ENCODE data around the gene PFN4.
"Not testable (repeated sequence)": the region's sequence is repeated elsewhere in the genome, so short reads cannot be mapped to it uniquely, and the experiment has no call there.

PFN4 gene

GRCh38 chr2:24095171-24095677 lies 27.9 kb downstream of the PFN4 start:
- not testable (repeated sequence) for H3K9ac ChIP-seq (ENCODE audit: low read depth, low read length); H3K27ac ChIP-seq (ENCODE audit: low read depth, low read length)

GRCh38 chr2:24093270-24093669 lies 29.9 kb downstream of the PFN4 start:
- H3K27me3 ChIP-seq (ENCODE audit: control insufficient read depth, insufficient read depth, low read length); H3K9me3 ChIP-seq (ENCODE audit: control insufficient read depth, insufficient read depth, low read length); H3K4me3 ChIP-seq (ENCODE audit: low read depth, low read length); H3K36me3 ChIP-seq (ENCODE audit: control insufficient read depth, insufficient read depth, low read length); H3K4me1 ChIP-seq (ENCODE audit: control insufficient read depth, insufficient read depth, low read length); H3K9ac ChIP-seq (ENCODE audit: low read depth, low read length); H3K27ac ChIP-seq (ENCODE audit: low read depth, low read length): not testable (repeated sequence)

More at GRCh38 chr2:24095171-24095677, 27.9 kb downstream of the PFN4 start:
- not testable (repeated sequence) for H3K27me3 ChIP-seq (ENCODE audit: control insufficient read depth, insufficient read depth, low read length); H3K9me3 ChIP-seq (ENCODE audit: control insufficient read depth, insufficient read depth, low read length); H3K4me3 ChIP-seq (ENCODE audit: low read depth, low read length); H3K4me1 ChIP-seq (ENCODE audit: control insufficient read depth, insufficient read depth, low read length); H3K36me3 ChIP-seq (ENCODE audit: control insufficient read depth, insufficient read depth, low read length)

- Histone ChIP-seq H3K9ac (ENCODE audit: low read depth, low read length) (no peak overlapping the region), H3K4me3 (ENCODE audit: low read depth, low read length) (no peak overlapping the region), H3K27me3 (ENCODE audit: control insufficient read depth, insufficient read depth, low read length) (no peaks in the 10 kb centered on the region), H3K4me1 (ENCODE audit: control insufficient read depth, insufficient read depth, low read length) (peaks cover 4% of the 10 kb centered on the region; the same call in 1 of the 2 replicates), H3K36me3 (ENCODE audit: control insufficient read depth, insufficient read depth, low read length) (no peaks in the 10 kb centered on the region), H3K9me3 (ENCODE audit: control insufficient read depth, insufficient read depth, low read length) (no peaks in the 10 kb centered on the region), H3K27ac (ENCODE audit: low read depth, low read length) (no peak overlapping the region)
Measured at GRCh38 chr2:24088821-24089359, 34.2 kb downstream of the PFN4 start.

GRCh38 chr2:24087032-24087431 lies 36.1 kb downstream of the PFN4 start:
- Histone ChIP-seq H3K27me3 (ENCODE audit: control insufficient read depth, insufficient read depth, low read length) (no peaks in the 10 kb centered on the region), H3K36me3 (ENCODE audit: control insufficient read depth, insufficient read depth, low read length) (peaks cover 11% of the 10 kb centered on the region), H3K4me1 (ENCODE audit: control insufficient read depth, insufficient read depth, low read length) (peaks cover 13% of the 10 kb centered on the region)

GRCh38 chr2:24086241-24086640 lies 36.9 kb downstream of the PFN4 start:
- Histone ChIP-seq H3K4me1 (ENCODE audit: control insufficient read depth, insufficient read depth, low read length) (peaks cover 13% of the 10 kb centered on the region), H3K27ac (ENCODE audit: low read depth, low read length) (no peak overlapping the region), H3K9me3 (ENCODE audit: control insufficient read depth, insufficient read depth, low read length) (no peaks in the 10 kb centered on the region), H3K27me3 (ENCODE audit: control insufficient read depth, insufficient read depth, low read length) (no peaks in the 10 kb centered on the region), H3K4me3 (ENCODE audit: low read depth, low read length) (no peak overlapping the region), H3K36me3 (ENCODE audit: control insufficient read depth, insufficient read depth, low read length) (peaks cover 15% of the 10 kb centered on the region), H3K9ac (ENCODE audit: low read depth, low read length) (no peak overlapping the region)

More at GRCh38 chr2:24087032-24087431, 36.1 kb downstream of the PFN4 start:
- no peaks in the 10 kb centered on the region for H3K9me3 ChIP-seq (ENCODE audit: control insufficient read depth, insufficient read depth, low read length)
- H3K27ac ChIP-seq (ENCODE audit: low read depth, low read length): no peak overlapping the region
- H3K9ac ChIP-seq (ENCODE audit: low read depth, low read length): no peak overlapping the region
- H3K4me3 ChIP-seq (ENCODE audit: low read depth, low read length): no peak overlapping the region

GRCh38 chr2:24085200-24085489 lies 38.0 kb downstream of the PFN4 start:
- Histone ChIP-seq H3K36me3 (ENCODE audit: control insufficient read depth, insufficient read depth, low read length) (peaks cover 24% of the 10 kb centered on the region), H3K4me1 (ENCODE audit: control insufficient read depth, insufficient read depth, low read length) (peaks cover 13% of the 10 kb centered on the region), H3K9ac (ENCODE audit: low read depth, low read length) (peak overlapping the region; percentile 91), H3K27me3 (ENCODE audit: control insufficient read depth, insufficient read depth, low read length) (no peaks in the 10 kb centered on the region), H3K4me3 (ENCODE audit: low read depth, low read length) (peak overlapping the region; percentile 94), H3K9me3 (ENCODE audit: control insufficient read depth, insufficient read depth, low read length) (no peaks in the 10 kb centered on the region), H3K27ac (ENCODE audit: low read depth, low read length) (peak overlapping the region; percentile 97)

- Histone ChIP-seq H3K4me3 (ENCODE audit: low read depth, low read length) (peak within 1 kb of the TSS; percentile 94), H3K27me3 (ENCODE audit: control insufficient read depth, insufficient read depth, low read length) (no peaks in the 10 kb centered on the region), H3K4me1 (ENCODE audit: control insufficient read depth, insufficient read depth, low read length) (peaks cover 13% of the 10 kb centered on the region), H3K9me3 (ENCODE audit: control insufficient read depth, insufficient read depth, low read length) (no peaks in the 10 kb centered on the region), H3K27ac (ENCODE audit: low read depth, low read length) (peak within 1 kb of the TSS; percentile 97), H3K36me3 (ENCODE audit: control insufficient read depth, insufficient read depth, low read length) (peaks cover 28% of the 10 kb centered on the region), H3K9ac (ENCODE audit: low read depth, low read length) (peak within 1 kb of the TSS; percentile 91)
Measured at GRCh38 chr2:24084386-24085199, 38.5 kb downstream of the PFN4 start, which contains the start of gene TP53I3. Gene TP53I3, minus strand, starts transcription at chr2:24084834. Its CDS starts 508 bp downstream, at chr2:24084326.

GRCh38 chr2:24083567-24084385 lies 39.4 kb downstream of the PFN4 start:
- no peaks in the 10 kb centered on the region for H3K9me3 ChIP-seq (ENCODE audit: control insufficient read depth, insufficient read depth, low read length)
- peaks cover 36% of the 10 kb centered on the region for H3K36me3 ChIP-seq (ENCODE audit: control insufficient read depth, insufficient read depth, low read length)
- peak overlapping the region; percentile 94 for H3K4me3 ChIP-seq (ENCODE audit: low read depth, low read length)
- H3K9ac ChIP-seq (ENCODE audit: low read depth, low read length): peak overlapping the region; percentile 91
- peaks cover 13% of the 10 kb centered on the region for H3K4me1 ChIP-seq (ENCODE audit: control insufficient read depth, insufficient read depth, low read length)
- H3K27ac ChIP-seq (ENCODE audit: low read depth, low read length): peak overlapping the region; percentile 97
- no peaks in the 10 kb centered on the region for H3K27me3 ChIP-seq (ENCODE audit: control insufficient read depth, insufficient read depth, low read length)

- H3K27ac ChIP-seq (ENCODE audit: low read depth, low read length): peak overlapping the region; percentile 97
- no peaks in the 10 kb centered on the region for H3K27me3 ChIP-seq (ENCODE audit: control insufficient read depth, insufficient read depth, low read length)
- peaks cover 38% of the 10 kb centered on the region for H3K36me3 ChIP-seq (ENCODE audit: control insufficient read depth, insufficient read depth, low read length)
- peak overlapping the region; percentile 91 for H3K9ac ChIP-seq (ENCODE audit: low read depth, low read length)
- H3K9me3 ChIP-seq (ENCODE audit: control insufficient read depth, insufficient read depth, low read length): no peaks in the 10 kb centered on the region
- peak overlapping the region; percentile 94 for H3K4me3 ChIP-seq (ENCODE audit: low read depth, low read length)
- H3K4me1 ChIP-seq (ENCODE audit: control insufficient read depth, insufficient read depth, low read length): peaks cover 14% of the 10 kb centered on the region
Measured at GRCh38 chr2:24082787-24083566, 40.2 kb downstream of the PFN4 start.

- Histone ChIP-seq H3K27ac (ENCODE audit: low read depth, low read length) (no peak overlapping the region), H3K4me1 (ENCODE audit: control insufficient read depth, insufficient read depth, low read length) (peaks cover 19% of the 10 kb centered on the region), H3K36me3 (ENCODE audit: control insufficient read depth, insufficient read depth, low read length) (peaks cover 38% of the 10 kb centered on the region)
Measured at GRCh38 chr2:24080701-24081100, 42.4 kb downstream of the PFN4 start.

More at GRCh38 chr2:24080701-24081100, 42.4 kb downstream of the PFN4 start:
- H3K4me3 ChIP-seq (ENCODE audit: low read depth, low read length): no peak overlapping the region
- no peaks in the 10 kb centered on the region for H3K27me3 ChIP-seq (ENCODE audit: control insufficient read depth, insufficient read depth, low read length)
- no peak overlapping the region for H3K9ac ChIP-seq (ENCODE audit: low read depth, low read length)
- H3K9me3 ChIP-seq (ENCODE audit: control insufficient read depth, insufficient read depth, low read length): no peaks in the 10 kb centered on the region

Data from HUES48 (cell line).